A549 (cell line): ENCODE data around the gene IGF1R. TPM values are rescaled to one million over a fixed set of nuclear protein-coding genes. Genes with fewer than 3 reads are reported as not detected.

Source experiments
- ATAC-seq, 2 experiments: fragments of 200-7000 bp in 1 of 2; fragments of >200 bp in 1 of 2; cut with Nextera tagmentation in 1 of 2; cut with Tn5 transposase in 1 of 2; 3 replicates each; pipeline versions ENCODE4 v1.8.0 to v1.9.1; 2018 to 2020; ENCODE audit warnings: mild to moderate bottlenecking in 1 of 2, moderate library complexity in 1 of 2
- CTCF ChIA-PET: fragments of 300-600 bp; sonication (Branson Sonifier 250); formaldehyde crosslinking; extraction: SDS; loops from one replicate; lab custom pipeline; 2021; ENCODE audit warnings: antibody characterized with exemption, inconsistent platforms; lab: Yijun Ruan, JAX
- POLR2A ChIA-PET: fragments of 350-600 bp; formaldehyde crosslinking; extraction: SDS; loops from one replicate; lab custom pipeline; 2021; ENCODE audit warnings: antibody characterized with exemption, inconsistent platforms; lab: Yijun Ruan, JAX
- DNase-seq, 2 experiments: peaks; one replicate each; pipeline versions ENCODE4 v3.0.0 to v3.0.0-alpha.2; 2011 to 2016; ENCODE audit warnings: low read depth in 1 of 2, low spot score in 1 of 2
- FAIRE-seq: peaks from 2 replicates; lab custom pipeline; 2011; peaks lifted over from hg19 to GRCh38; lab: Jason Lieb, UNC
- H3K27ac ChIP-seq, 2 experiments: fragments of >200 bp; sonication (Bioruptor Twin); formaldehyde crosslinking; 3 replicates each; pipeline ENCODE4 v1.5.1; 2016 to 2017
- H3K4me1 ChIP-seq: fragments of >200 bp; sonication (Bioruptor Twin); formaldehyde crosslinking; 3 replicates; pipeline ENCODE4 v1.6.1; 2016
- H3K4me2 ChIP-seq: fragments of >200 bp; sonication (Bioruptor Twin); formaldehyde crosslinking; 3 replicates; pipeline ENCODE4 v1.6.1; 2016
- H3K4me3 ChIP-seq: fragments of >200 bp; sonication (Bioruptor Twin); formaldehyde crosslinking; 3 replicates; pipeline ENCODE4 v1.5.1; 2016
- H3K9me3 ChIP-seq: fragments of >200 bp; sonication (Bioruptor Twin); formaldehyde crosslinking; 3 replicates; pipeline ENCODE4 v1.6.1; 2016
- CBX8 ChIP-seq: fragments of 200-600 bp; sonication (generic); IDR thresholded peaks from 2 replicates; pipeline ENCODE4 v1.6.1; 2016
- CHD2 ChIP-seq: fragments of 150-350 bp; IDR thresholded peaks from 2 replicates; pipeline ENCODE4 v1.6.1; 2014; ENCODE audit warnings: low read length; ENCODE audit not compliant: partially characterized antibody
- CHD4 ChIP-seq: fragments of 200-600 bp; sonication (generic); IDR thresholded peaks from 2 replicates; pipeline ENCODE4 v1.6.1; 2016; ENCODE audit warnings: antibody characterized with exemption, mild to moderate bottlenecking, borderline replicate concordance
- EHF ChIP-seq: fragments of 250-450 bp; sonication (Bioruptor Pico); IDR thresholded peaks from 2 replicates; pipeline ENCODE4 v1.5.0; 2020; ENCODE audit warnings: mild to moderate bottlenecking
- EHMT2 ChIP-seq: fragments of 200-600 bp; sonication (generic); IDR thresholded peaks from 2 replicates; pipeline ENCODE4 v1.6.1; 2016; ENCODE audit warnings: antibody characterized with exemption, low read depth, mild to moderate bottlenecking, moderate library complexity
- ELK1 ChIP-seq: fragments of 150-350 bp; IDR thresholded peaks from 2 replicates; pipeline ENCODE4 v1.6.1; 2014; ENCODE audit warnings: low read depth, mild to moderate bottlenecking, low read length
- ESRRA ChIP-seq: fragments of 150-350 bp; IDR thresholded peaks from 2 replicates; pipeline ENCODE4 v1.6.1; 2014; ENCODE audit warnings: mild to moderate bottlenecking, low read length, borderline replicate concordance
- HEYL ChIP-seq: fragments of 250-450 bp; sonication (Bioruptor Pico); IDR thresholded peaks from 2 replicates; pipeline ENCODE4 v1.8.0; 2021; ENCODE audit warnings: mild to moderate bottlenecking, moderate library complexity
- HOXB13 ChIP-seq: fragments of 250-450 bp; sonication (Bioruptor Pico); IDR thresholded peaks from 2 replicates; pipeline ENCODE4 v1.5.0; 2020; ENCODE audit warnings: low read depth, mild to moderate bottlenecking, moderate library complexity
- KDM1A ChIP-seq: fragments of 200-600 bp; sonication (generic); IDR thresholded peaks from 2 replicates; pipeline ENCODE4 v1.6.1; 2016; ENCODE audit warnings: low read depth, mild to moderate bottlenecking
- KDM5A ChIP-seq: fragments of 200-600 bp; sonication (generic); IDR thresholded peaks from 2 replicates; pipeline ENCODE4 v1.6.1; 2016; ENCODE audit warnings: antibody characterized with exemption, mild to moderate bottlenecking
- MAX ChIP-seq: IDR thresholded peaks from 2 replicates; pipeline ENCODE4 v1.6.1; 2012
- MAZ ChIP-seq: fragments of 150-350 bp; IDR thresholded peaks from 2 replicates; pipeline ENCODE4 v1.6.1; 2014; ENCODE audit warnings: antibody characterized with exemption, low read depth, low read length, borderline replicate concordance
- NR3C1 ChIP-seq: fragments of >200 bp; sonication (Bioruptor Twin); formaldehyde crosslinking; IDR thresholded peaks from 3 replicates; pipeline ENCODE4 v1.6.1; 2017
- RAD21 ChIP-seq, 2 experiments: fragments of >200 bp in 1 of 2; sonication (Bioruptor Twin) in 1 of 2; formaldehyde crosslinking in 1 of 2; IDR thresholded peaks in 1 of 2; conservative IDR thresholded peaks in 1 of 2; 2 replicates in 1 of 2; 3 replicates in 1 of 2; pipeline ENCODE4 v1.6.1; 2012 to 2018; ENCODE audit warnings: inconsistent platforms in 1 of 2
- RFX5 ChIP-seq: fragments of 450-650 bp; IDR thresholded peaks from 2 replicates; pipeline ENCODE4 v1.7.1; 2014; ENCODE audit warnings: antibody characterized with exemption, mild to moderate bottlenecking, moderate library complexity
- SREBF2 ChIP-seq: fragments of 450-650 bp; IDR thresholded peaks from 2 replicates; pipeline ENCODE4 v1.6.1; 2014; ENCODE audit warnings: mild to moderate bottlenecking, moderate library complexity
- USF2 ChIP-seq: fragments of 450-650 bp; IDR thresholded peaks from 2 replicates; pipeline ENCODE4 v1.6.1; 2014; ENCODE audit warnings: antibody characterized with exemption
- ZFP36 ChIP-seq: fragments of 450-650 bp; IDR thresholded peaks from 2 replicates; pipeline ENCODE4 v1.6.1; 2014; ENCODE audit warnings: borderline replicate concordance; ENCODE audit not compliant: partially characterized antibody
- ZSCAN20 ChIP-seq: fragments of 250-450 bp; sonication (Bioruptor Pico); IDR thresholded peaks from 2 replicates; pipeline ENCODE4 v1.8.0; 2022; ENCODE audit warnings: mild to moderate bottlenecking, moderate library complexity
- WGBS: methylation state at CpG from one replicate; pipeline ENCODE4 v1.1.6; 2017; ENCODE audit errors: missing lambda C conversion rate; 5-methylcytosine and 5-hydroxymethylcytosine counted together
- polyA plus RNA-seq, 4 experiments: library from polyadenylated mRNA; depleted of rRNA in 3 of 4; stranded (reverse); fragments of >200 nt; fragmentation: RNase III in 1 of 4; extraction: RNeasy Plus Mini Kit Qiagen cat#74134 plus additional on column Dnase treatment in 1 of 4; gene quantifications; 2 replicates in 3 of 4; 3 replicates in 1 of 4; pipeline ENCODE4 v1.2.3, GENCODE V29; 2011 to 2017

The IGF1R gene
- polyA plus RNA-seq, 2 of the 4 experiments (the other 2 are of a cell fraction) = 42.6 to 69.5 TPM

- H3K4me1 ChIP-seq = peaks cover 64% of the 10 kb centered on the region
- no peak overlapping the region for H3K4me2 ChIP-seq
- FAIRE-seq (no peak), DNase-seq (no peak), ATAC-seq (no peak)
- WGBS = 96% methylated on average over 6 of the region's 6 CpGs
- ChIA-PET CTCF (interaction anchor here (0.8 to 8.4 kb wide), 4 partner anchors 10 to 251 kb away, joined by 3 to 80 read pairs (median 4); no protein-coding TSS in a partner anchor), POLR2A (no interaction called here)
- no peak for TF ChIP-seq RFX5
- no peak for TF ChIP-seq CBX8
- no peak for TF ChIP-seq RAD21 (conservative IDR thresholded peaks at IDR 0.05 in 1 of 2, IDR thresholded peaks at IDR 0.05 in 1 of 2)
- no peak for TF ChIP-seq MAX
- no peak overlapping the region for H3K27ac ChIP-seq
- H3K4me3 ChIP-seq = no peak overlapping the region
- H3K9me3 ChIP-seq = no peaks in the 10 kb centered on the region
These were observed 121.5 kb downstream of the IGF1R start for GRCh38 chr15:98769867-98770266.

- Histone ChIP-seq H3K4me3 (no peak overlapping the region), H3K27ac (0 out of 6 replicates have a peak overlapping the region, but pooled peaks of 1 of the 2 experiments have one; percentile 6), H3K9me3 (no peaks in the 10 kb centered on the region), H3K4me2 (peak overlapping the region; percentile 21), H3K4me1 (peaks cover 75% of the 10 kb centered on the region)
- ChIA-PET POLR2A (interaction anchor here (0.6 kb wide), 1 partner anchor 79 kb away, joined by 3 read pairs; no protein-coding TSS in a partner anchor), CTCF (interaction anchor here (0.9 to 8.4 kb wide), 5 partner anchors 9 to 299 kb away, joined by 3 to 80 read pairs (median 5); no protein-coding TSS in a partner anchor)
- WGBS = 30% methylated on average over 3 of the region's 3 CpGs
- DNase-seq (no peak), FAIRE-seq (no peak), ATAC-seq (peak in 1 of 2 experiments; percentile 9; a peak in 1 of 6 replicates)
- TF ChIP-seq MAX (peak; percentile 44; the same call in 1 of the 2 replicates), NR3C1 (no peak)
These were observed 122.6 kb downstream of the IGF1R start for GRCh38 chr15:98770984-98771383.

- H3K27ac ChIP-seq = 0 out of 6 replicates have a peak overlapping the region, but pooled peaks of 1 of the 2 experiments have one; percentile 0
- no peak overlapping the region for H3K4me3 ChIP-seq
- DNase-seq = no peak
- no peak for TF ChIP-seq KDM5A
- peak in 1 of 2 experiments; percentile 22; a peak in 1 of 5 replicates for TF ChIP-seq RAD21 (conservative IDR thresholded peaks at IDR 0.05 in 1 of 2, IDR thresholded peaks at IDR 0.05 in 1 of 2)
- ATAC-seq = peak in 1 of 2 experiments; percentile 48; a peak in 3 of 6 replicates
- no peaks in the 10 kb centered on the region for H3K9me3 ChIP-seq
- WGBS = 68% methylated on average over 4 of the region's 4 CpGs
- POLR2A ChIA-PET = interaction anchor here (0.6 to 0.9 kb wide), 2 partner anchors 11 to 78 kb away, joined by 3 to 4 read pairs; no protein-coding TSS in a partner anchor
- peak overlapping the region; percentile 21 for H3K4me2 ChIP-seq
- peaks cover 77% of the 10 kb centered on the region for H3K4me1 ChIP-seq
- CTCF ChIA-PET = interaction anchor here (0.9 to 8.4 kb wide), 5 partner anchors 9 to 299 kb away, joined by 3 to 80 read pairs (median 5); no protein-coding TSS in a partner anchor
- no peak for FAIRE-seq
These were observed 123.2 kb downstream of the IGF1R start for GRCh38 chr15:98771541-98771940.

- CTCF ChIA-PET = interaction anchor here (1.0 to 1.5 kb wide), 4 partner anchors 8 to 102 kb away, joined by 3 to 5 read pairs (median 3); no protein-coding TSS in a partner anchor
- 85% methylated on average over 3 of the region's 3 CpGs for WGBS
- DNase-seq = no peak
- Histone ChIP-seq H3K4me3 (no peak overlapping the region), H3K27ac (no peak overlapping the region), H3K4me1 (peaks cover 66% of the 10 kb centered on the region), H3K9me3 (no peaks in the 10 kb centered on the region), H3K4me2 (peak overlapping the region; percentile 30)
- no peak for ATAC-seq
- POLR2A ChIA-PET = no interaction called here
- TF ChIP-seq KDM1A (no peak), CHD2 (no peak), EHMT2 (no peak), HOXB13 (CRISPR knock-in tag) (no peak), EHF (no peak), CBX8 (no peak), MAZ (no peak), ESRRA (no peak), HEYL (CRISPR knock-in tag) (no peak), ELK1 (no peak), ZSCAN20 (CRISPR knock-in tag) (no peak), USF2 (no peak), SREBF2 (no peak), NR3C1 (no peak), CHD4 (no peak), ZFP36 (no peak)
- FAIRE-seq = no peak
These were observed 124.6 kb downstream of the IGF1R start for GRCh38 chr15:98772895-98773294.
